ENCODE results near the gene ETV7.

Gene ETV7

DNA sequence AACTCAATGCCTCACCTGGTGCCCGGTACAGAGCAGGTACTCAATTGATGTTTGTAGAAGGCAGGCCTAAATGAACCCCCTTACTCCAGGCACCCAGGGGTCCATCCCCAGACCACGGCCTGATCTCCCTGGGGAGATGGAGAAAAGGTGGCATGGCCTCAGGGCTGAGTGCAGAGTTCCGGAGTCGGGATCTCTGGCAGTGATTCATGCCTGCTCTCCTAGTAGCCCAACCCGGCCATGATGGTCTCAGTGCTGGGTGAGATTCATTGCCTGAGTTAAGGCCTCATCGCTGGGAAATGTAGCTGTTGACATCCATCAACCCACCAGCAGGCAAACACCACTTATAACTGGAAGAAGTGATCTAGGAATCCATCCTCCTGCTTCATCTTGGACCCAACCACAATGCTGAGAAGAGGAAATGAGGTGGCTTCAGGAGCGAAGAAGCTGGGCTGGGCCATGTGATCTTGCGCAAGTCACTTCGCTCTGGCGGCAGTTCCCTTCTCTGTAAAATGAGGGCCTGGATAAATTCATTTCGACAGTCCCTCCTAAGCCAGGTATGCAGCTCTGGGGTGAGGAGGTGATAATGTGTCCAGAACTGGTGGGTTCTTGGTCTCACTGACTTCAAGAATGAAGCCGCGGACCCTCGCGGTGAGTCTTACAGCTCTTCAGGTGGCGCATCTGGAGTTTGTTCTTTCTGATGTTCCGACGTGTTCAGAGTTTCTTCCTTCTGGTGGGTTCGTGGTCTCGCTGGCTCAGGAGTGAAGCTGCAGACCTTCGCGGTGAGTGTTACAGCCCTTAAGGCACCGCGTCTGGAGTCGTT is 24.7 kb downstream of the ETV7 start:
- TF ChIP-seq, protein P1, sequence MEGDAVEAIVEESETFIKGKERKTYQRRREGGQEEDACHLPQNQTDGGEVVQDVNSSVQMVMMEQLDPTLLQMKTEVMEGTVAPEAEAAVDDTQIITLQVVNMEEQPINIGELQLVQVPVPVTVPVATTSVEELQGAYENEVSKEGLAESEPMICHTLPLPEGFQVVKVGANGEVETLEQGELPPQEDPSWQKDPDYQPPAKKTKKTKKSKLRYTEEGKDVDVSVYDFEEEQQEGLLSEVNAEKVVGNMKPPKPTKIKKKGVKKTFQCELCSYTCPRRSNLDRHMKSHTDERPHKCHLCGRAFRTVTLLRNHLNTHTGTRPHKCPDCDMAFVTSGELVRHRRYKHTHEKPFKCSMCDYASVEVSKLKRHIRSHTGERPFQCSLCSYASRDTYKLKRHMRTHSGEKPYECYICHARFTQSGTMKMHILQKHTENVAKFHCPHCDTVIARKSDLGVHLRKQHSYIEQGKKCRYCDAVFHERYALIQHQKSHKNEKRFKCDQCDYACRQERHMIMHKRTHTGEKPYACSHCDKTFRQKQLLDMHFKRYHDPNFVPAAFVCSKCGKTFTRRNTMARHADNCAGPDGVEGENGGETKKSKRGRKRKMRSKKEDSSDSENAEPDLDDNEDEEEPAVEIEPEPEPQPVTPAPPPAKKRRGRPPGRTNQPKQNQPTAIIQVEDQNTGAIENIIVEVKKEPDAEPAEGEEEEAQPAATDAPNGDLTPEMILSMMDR (IDR thresholded peaks at IDR 0.05; ENCODE audit: borderline replicate concordance, extremely low read depth, low read length, poor library complexity, severe bottlenecking) = no peak
- no peak for TF ChIP-seq EZH2 (IDR thresholded peaks at IDR 0.05; ENCODE audit: borderline replicate concordance, low read depth, low read length, severe bottlenecking)
- H3K9ac ChIP-seq (ENCODE audit: low read depth, low read length) = no peak overlapping the region
- no peaks in the 10 kb centered on the region for H3K27me3 ChIP-seq (ENCODE audit: insufficient read depth, low read length, poor library complexity)
- H3K4me3 ChIP-seq (ENCODE audit: low read depth in 1 of 2, low read length in 2 of 2) = no peak overlapping the region
- H3K4me1 ChIP-seq (ENCODE audit: insufficient read depth, low read length) = no peaks in the 10 kb centered on the region
- DNase-seq = peak; percentile 8
- H3K36me3 ChIP-seq (ENCODE audit: insufficient read depth, low read length) = no peaks in the 10 kb centered on the region
- ATAC-seq (ENCODE audit: insufficient read depth, low read depth) = no peak
- H3K27ac ChIP-seq (ENCODE audit: low read length) = no peak overlapping the region
- H3K4me2 ChIP-seq (ENCODE audit: insufficient read depth, low read length) = no peak overlapping the region
- H3K9me3 ChIP-seq (ENCODE audit: insufficient read depth, low read length, severe bottlenecking) = no peaks in the 10 kb centered on the region
- H2AFZ ChIP-seq (ENCODE audit: low read depth, low read length) = no peak overlapping the region
- no peaks in the 10 kb centered on the region for H4K20me1 ChIP-seq (ENCODE audit: insufficient read depth, low read length)
- H3K79me2 ChIP-seq (ENCODE audit: insufficient read depth, low read length) = no peaks in the 10 kb centered on the region

DNA sequence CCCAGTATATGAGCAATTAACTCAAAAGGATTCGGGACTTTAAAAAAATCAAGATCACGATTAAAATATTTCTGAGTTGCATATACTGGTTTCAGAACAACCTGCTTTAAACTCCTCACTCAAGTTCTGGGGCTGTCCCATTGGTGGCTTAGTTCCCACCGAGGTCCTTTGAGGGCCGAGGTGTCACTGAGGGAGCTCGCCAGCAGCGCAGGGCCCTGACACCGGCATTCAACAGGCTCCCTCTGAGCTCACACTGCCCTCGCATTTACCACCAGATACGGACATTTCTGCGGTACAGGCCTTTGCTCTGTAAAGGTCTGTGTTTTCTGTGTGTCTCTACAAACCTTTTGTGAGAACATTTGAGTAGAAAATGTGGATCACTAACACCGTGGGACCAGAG is 26.4 kb downstream of the ETV7 start:
- H2AFZ ChIP-seq (ENCODE audit: low read depth, low read length) = no peak overlapping the region
- H3K4me1 ChIP-seq (ENCODE audit: insufficient read depth, low read length) = no peaks in the 10 kb centered on the region
- no peaks in the 10 kb centered on the region for H3K36me3 ChIP-seq (ENCODE audit: insufficient read depth, low read length)
- no peak overlapping the region for H3K9ac ChIP-seq (ENCODE audit: low read depth, low read length)
- TF ChIP-seq EZH2 (IDR thresholded peaks at IDR 0.05; ENCODE audit: borderline replicate concordance, low read depth, low read length, severe bottlenecking) = no peak
- TF ChIP-seq, protein P1 (IDR thresholded peaks at IDR 0.05; ENCODE audit: borderline replicate concordance, extremely low read depth, low read length, poor library complexity, severe bottlenecking) = no peak
- H3K27me3 ChIP-seq (ENCODE audit: insufficient read depth, low read length, poor library complexity) = no peaks in the 10 kb centered on the region
- H3K27ac ChIP-seq (ENCODE audit: low read length) = no peak overlapping the region
- no peaks in the 10 kb centered on the region for H3K9me3 ChIP-seq (ENCODE audit: insufficient read depth, low read length, severe bottlenecking)
- H3K79me2 ChIP-seq (ENCODE audit: insufficient read depth, low read length) = no peaks in the 10 kb centered on the region
- H3K4me2 ChIP-seq (ENCODE audit: insufficient read depth, low read length) = no peak overlapping the region
- DNase-seq (no peak), ATAC-seq (ENCODE audit: insufficient read depth, low read depth) (no peak)
- no peak overlapping the region for H3K4me3 ChIP-seq (ENCODE audit: low read depth in 1 of 2, low read length in 2 of 2)
- H4K20me1 ChIP-seq (ENCODE audit: insufficient read depth, low read length) = no peaks in the 10 kb centered on the region

DNA sequence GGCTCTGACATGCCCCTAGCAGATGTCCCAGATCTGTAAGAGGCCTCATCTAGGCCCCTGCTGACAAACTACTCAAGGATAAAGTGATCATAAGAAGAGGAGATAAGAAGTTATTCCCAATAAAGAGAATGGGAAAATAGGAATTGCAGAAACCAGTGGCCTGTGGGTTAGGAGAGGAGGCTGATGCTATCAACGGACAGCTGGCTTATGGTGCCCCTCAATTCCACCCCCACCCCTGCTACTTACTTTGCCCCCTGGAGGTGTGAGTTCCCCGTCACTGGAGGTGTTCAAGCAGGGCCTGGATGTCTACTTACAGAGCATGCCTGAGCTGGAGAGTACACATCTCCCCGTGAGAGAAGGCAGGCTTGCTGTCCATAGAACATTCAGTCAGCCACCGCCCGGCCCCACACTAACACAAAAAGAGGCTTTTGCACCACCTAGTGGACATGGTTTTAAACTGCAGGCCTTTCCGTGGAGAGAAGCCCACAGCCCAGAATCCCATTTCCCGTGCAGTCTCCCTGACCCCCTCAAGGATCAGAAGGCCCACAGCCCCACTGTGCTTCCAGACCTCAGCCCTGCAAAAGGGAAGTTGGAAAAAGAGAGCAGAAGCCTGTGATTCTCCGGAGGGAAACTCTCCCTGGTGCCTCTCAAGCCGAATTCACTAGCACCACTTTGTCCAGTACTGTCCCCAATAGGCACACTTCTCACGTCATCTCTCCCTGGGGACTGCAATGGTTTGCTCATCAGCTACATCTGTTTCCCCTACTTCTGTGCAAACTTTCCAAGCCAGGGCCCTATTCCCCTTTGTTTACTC is 27.0 kb downstream of the ETV7 start:
- DNase-seq (peak; percentile 75), ATAC-seq (ENCODE audit: insufficient read depth, low read depth) (peak; percentile 95)
- TF ChIP-seq EZH2 (IDR thresholded peaks at IDR 0.05; ENCODE audit: borderline replicate concordance, low read depth, low read length, severe bottlenecking) = no peak
- TF ChIP-seq, protein P1 (IDR thresholded peaks at IDR 0.05; ENCODE audit: borderline replicate concordance, extremely low read depth, low read length, poor library complexity, severe bottlenecking) = peak; percentile 90
- Histone ChIP-seq H3K4me2 (ENCODE audit: insufficient read depth, low read length) (no peak overlapping the region), H4K20me1 (ENCODE audit: insufficient read depth, low read length) (no peaks in the 10 kb centered on the region), H3K27ac (ENCODE audit: low read length) (no peak overlapping the region), H3K79me2 (ENCODE audit: insufficient read depth, low read length) (no peaks in the 10 kb centered on the region), H3K36me3 (ENCODE audit: insufficient read depth, low read length) (no peaks in the 10 kb centered on the region), H3K4me3 (ENCODE audit: low read depth in 1 of 2, low read length in 2 of 2) (no peak overlapping the region), H3K27me3 (ENCODE audit: insufficient read depth, low read length, poor library complexity) (no peaks in the 10 kb centered on the region), H3K9ac (ENCODE audit: low read depth, low read length) (no peak overlapping the region), H2AFZ (ENCODE audit: low read depth, low read length) (no peak overlapping the region; the same call in 1 of the 2 replicates), H3K9me3 (ENCODE audit: insufficient read depth, low read length, severe bottlenecking) (no peaks in the 10 kb centered on the region), H3K4me1 (ENCODE audit: insufficient read depth, low read length) (no peaks in the 10 kb centered on the region)

All from DND-41 (cell line).